ENCODE data around the gene CYP46A1.
A peak's percentile ranks its signal among the peaks of the same experiment; 100 is the strongest.

Gene CYP46A1

DNA sequence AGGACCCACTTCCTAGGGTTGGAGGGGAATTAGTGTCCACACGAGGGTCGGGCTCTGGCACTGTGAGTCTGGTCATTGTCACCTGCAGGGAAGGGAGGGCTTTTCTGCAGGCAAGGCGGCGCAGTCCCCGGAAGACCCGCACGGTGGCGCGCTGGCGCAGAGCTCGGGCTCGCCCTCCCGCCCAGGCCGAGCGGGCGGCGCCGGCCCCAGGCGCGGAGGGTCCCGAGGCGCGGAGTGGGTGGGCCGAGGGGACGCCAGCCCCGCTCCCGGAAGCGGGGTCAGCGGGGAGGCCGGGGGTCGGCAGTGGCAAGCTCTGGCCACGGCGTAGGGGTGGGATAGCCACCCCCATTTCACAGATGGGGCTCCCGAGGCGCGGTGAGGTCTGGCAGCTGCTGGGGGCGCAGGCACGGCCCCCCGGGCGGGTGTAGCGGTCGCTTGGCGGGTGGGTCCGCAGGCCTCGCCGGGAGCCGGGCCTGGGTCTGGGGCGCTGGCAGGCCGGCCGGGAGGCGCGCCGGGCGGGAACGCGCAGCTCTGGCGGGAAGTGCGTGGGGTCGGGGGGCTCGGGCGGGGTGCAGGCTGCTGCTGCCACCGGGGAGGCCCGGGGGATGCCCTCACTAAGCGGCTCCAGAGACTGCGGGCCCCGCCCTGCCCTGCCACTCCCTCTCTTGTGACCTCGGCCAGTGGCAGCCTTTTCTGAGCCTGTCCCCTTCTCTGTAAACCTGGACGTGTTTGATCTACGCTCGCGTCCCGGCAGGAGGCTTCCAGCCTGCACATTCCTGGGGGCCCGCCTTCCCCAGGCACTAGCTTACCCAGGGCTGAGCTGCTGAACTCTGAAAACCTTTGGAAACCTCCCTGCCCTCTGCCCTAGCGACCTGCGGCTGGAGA lies 46.1 kb downstream of the CYP46A1 start:
- DNase-seq (ENCODE audit: low read depth in 2 of 2), result peak; percentile 36 to 49

DNA sequence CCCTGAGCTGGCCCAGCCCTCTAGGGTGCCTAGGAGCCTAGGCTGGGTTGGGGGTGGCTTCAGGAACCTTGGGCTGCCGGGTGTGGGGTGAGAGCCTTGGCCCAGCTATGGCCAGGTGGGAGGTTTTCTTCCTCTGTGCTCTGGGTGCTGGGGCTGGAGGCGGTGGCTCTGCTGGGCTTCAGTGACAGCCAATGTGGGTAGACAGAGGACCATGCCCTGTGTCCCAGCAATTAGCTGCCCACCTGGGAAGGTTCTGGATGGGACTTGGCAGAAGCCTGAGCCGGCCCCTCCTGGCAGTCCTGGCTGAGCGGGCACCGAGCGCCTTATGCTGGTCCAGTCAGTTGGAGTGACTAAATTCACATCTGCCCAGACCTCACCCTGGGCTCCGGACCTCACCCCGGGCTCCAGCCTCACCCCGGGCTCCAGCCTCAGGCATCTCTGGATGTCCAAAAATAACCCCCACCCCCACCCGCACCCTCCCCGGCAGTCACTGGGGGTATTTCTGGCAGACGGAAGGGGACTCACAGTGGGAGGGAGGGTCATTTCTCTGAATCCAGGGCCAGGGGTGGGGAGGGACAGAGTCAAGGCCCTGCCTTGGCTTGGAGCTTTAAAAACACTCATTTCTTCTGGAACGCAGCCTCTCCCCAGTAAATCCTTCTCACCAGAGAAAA lies 46.9 kb downstream of the CYP46A1 start:
- no peak for DNase-seq (ENCODE audit: low read depth in 2 of 2)

DNA sequence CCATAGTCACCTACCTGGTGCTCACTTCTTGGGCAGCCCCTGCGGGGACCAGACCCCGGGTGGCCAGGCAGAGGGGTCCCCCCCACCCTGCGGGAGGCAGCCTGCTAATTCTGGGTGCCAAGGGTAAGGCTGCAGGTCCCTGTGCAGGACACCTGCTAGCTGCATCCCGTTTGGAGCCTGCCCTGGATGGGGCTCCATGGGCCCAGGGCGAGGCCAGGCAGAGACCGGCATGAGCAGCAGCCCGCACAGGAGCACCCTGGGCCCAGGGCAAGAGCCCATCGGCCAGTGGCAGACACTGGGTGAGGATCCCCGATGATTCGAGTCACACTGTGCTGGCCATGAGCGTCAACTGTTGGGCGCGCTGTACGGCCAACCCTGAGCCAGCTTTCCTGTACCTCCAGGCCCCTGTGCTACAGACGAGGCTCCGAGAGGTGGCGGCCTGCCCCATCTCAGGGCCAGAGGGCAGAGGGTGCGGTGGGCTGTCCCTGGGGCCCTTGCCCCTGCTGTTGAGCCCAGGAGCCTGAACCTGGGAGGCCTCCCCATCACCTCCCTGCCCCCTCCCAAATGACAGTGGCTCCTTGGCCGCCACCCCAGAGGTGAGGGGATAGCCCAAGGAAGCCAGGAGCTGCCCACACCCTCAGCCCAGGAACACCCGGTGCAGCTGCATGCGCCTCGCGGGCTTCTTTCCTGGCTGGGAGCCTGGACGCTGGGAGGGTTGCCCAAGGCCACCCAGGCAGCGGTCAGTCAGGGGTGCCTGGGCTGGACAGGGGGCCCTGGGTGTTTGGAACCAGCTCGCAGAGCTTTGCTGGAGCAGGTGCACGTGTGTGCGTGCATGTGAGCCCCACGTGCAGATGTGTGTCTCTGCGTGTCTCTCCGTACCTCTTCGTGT lies 47.7 kb downstream of the CYP46A1 start:
- no peak for DNase-seq (ENCODE audit: low read depth in 2 of 2)

DNA sequence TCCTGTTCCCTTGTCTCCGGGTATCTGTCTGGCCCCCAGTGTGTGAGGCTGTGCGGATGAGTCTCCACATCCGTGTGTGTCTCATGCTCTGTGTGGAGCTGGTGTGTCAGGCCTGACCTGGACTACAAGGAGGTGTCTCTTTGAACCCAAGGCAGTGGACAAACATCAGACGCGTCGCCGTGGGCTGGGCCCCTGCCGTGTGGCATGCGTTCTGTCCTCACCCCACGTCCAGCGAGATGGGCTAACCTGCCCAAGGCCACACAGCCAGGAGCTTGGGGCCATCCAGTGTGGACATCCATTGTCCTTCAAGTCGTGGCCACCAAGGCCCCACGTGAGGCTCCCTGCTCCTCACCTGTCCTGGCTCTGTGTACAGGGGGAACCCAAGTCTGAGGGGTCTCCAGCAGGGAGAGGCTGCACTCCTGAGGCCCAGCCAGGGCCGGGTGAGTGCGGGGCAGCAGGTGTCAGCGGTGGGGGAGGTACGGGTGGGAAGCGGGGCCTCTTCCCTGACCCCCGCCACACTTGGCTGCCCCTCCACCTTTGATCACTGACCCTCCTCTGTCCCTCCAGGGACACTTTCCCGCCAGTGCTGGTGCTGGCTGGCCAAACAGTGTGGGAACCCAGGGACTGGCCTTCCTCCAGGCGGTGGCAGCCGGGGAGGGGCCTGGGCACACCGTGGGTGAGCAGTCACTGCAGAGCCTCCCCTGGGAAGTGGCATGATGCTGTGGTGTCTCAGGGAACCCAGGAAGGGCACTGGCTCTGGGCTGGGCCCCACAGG lies 48.5 kb downstream of the CYP46A1 start:
- no peak for DNase-seq (ENCODE audit: low read depth in 2 of 2)

DNA sequence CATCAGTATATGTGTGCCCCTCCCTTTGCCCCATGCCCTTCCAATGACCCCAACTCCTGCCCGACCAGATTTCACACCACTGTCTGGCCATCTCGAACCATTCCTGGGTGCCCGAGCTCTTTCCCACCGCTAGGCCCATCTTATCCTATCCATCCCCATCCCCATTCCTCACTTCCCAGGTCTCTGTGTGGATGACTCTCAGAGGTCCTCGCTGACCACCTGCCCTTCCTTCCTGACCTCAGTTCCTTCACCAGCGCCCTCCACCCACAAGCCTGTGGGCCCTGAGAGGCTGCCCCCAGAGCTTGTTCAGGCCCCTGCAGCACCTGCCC lies 49.1 kb downstream of the CYP46A1 start:
- no peak for DNase-seq (ENCODE audit: low read depth in 2 of 2)

DNA sequence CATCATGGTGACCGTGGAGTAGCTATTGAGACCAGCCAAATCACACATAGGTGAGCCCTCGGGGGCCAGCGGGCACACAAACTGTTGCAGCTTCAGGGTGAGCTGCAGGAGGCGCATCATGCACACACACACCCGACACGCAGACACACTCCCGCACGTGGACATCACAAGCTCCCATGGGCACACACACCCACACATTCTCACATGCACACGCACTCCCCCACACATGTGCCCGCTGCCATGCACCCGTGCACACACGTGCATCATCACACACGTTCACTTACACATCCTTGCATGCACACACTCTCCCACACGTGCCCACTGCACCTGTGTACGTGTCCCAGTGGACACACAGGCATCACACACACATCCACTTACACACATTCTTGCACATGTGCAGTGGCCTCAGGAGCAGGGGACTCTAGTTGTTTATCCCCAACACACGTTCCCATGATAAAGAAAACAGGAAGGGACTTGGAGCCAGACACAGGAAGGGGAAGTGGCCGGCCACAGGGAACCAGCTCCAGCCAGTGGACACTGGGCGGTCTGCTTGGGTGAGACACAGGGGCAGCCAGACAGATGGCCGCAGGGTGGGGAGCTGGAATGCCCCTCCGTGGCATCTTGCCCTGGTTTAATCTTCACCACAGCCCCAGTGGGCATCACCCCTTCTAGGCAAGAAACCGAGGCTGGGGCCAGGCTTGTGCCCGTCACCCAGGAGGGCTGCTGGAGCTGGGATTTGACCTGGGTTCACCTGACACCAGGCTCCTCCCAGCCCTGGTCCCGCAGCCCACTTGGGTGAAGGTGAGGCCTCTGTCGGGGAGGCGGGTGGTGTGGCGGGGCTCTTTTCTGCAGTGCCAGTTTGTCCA lies 49.7 kb downstream of the CYP46A1 start:
- no peak for DNase-seq (ENCODE audit: low read depth in 2 of 2)

DNA sequence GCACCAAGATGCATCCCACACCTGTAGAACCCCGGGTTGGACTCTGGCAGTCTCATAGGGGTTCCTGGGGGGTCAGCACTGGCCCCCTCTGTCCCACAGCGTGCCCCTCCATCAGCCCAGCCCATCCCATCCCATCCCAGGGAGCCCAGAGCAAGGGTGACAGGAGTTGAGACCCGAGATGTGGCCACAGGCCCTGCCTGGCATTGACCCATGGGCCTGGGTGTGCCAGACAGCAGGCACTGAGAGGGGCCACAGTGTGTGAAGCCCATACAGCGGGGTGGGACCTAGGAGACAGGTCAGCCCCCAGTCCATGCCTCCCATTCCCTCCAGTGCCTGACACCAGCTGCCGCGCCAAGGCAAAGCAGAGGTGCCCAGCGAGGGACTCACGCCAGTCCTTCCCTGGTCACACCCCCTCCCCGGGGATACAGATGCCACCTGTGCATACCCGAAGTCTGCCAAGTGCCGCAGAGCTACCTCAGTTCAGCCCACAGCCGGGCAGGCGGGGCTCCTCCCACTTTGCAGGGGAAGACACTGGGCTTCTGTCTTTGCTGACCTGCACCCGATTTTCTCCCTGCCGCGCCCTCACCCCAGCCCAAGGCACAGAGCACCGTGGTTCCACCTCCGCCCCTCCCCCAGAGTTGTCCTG lies 50.4 kb downstream of the CYP46A1 start:
- DNase-seq (ENCODE audit: low read depth in 2 of 2), result no peak

DNA sequence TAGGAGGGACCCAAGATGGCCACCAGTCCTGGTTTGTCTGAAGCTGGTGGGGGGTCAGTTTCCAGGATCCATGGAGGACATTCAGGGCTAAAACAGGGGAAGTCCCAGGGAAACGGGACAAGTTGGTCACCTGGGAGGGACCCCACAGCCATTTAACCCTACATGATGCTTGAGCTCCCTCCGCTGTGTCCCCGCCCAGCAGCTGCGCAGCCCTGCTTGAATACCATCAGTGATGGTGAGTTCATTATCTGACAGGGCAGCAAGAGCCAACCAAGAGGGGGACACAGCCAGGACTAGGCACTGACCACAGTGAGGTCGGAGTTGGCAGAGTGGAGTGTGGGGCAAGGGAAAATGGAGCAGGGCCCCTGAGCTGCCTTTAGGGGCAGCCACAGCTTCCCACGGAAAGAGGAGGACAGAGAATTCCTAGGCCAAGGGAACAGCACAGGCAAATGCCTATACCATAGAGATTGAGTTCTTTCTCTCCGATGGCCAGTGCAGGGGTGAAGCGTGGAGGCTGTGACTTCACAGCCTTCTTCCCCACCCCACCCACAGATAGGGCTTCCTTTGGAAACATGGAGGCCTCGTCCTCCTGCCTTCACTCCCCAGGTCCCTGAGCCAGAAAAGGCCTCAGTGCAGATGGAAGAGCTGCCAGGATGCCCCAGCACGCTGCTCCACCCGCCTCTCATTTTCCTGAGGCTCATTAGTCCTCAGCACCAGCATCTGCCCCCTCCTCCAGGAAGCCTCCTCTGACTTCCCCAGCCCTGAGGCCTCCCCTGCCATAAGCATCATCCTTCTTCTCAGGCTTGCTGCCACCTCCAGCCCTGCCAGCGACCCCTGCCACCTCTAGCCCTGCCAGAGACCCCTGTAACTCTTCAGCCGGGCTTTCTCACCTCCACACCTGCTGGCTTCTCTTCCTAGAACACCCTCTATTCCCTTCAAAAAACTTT lies 51.4 kb downstream of the CYP46A1 start:
- no peak for DNase-seq (ENCODE audit: low read depth in 2 of 2)

DNA sequence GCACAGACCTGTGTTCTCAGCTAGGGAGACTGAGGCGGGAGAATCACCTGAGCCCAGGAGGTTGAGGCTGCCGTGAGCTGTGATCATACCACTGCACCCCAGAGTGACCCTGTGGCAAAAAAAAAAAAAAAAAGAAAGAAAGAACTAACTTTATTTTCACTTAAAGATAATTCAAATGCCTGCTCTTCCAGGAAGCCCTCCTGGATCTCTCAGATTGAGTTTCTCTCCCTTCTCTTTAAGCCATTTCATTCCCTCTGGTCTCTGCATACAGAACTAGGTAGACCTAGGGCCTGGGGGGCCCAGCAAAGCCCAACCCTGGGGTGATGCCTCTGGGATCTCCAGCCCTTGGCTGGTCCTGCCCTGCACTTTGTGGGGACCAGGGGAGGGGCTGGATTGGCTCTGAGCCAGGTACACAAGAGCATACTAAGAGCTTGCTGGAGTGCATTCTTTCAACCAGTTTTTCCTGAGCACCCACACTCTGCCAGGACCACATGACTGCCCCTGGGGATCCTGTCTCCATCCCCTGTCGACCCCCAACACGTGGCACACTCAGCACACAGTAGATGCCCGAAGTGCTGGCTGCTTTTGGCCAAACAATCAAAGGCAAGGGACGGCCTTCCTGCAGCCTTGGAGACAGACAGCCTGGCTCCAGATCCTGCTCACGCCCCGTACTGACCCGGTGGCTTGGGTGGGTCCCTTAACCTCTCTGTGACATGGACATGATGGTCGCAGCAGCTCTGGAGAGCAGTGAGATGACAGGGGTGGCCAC lies 52.7 kb downstream of the CYP46A1 start:
- DNase-seq (ENCODE audit: low read depth in 2 of 2), result no peak

DNA sequence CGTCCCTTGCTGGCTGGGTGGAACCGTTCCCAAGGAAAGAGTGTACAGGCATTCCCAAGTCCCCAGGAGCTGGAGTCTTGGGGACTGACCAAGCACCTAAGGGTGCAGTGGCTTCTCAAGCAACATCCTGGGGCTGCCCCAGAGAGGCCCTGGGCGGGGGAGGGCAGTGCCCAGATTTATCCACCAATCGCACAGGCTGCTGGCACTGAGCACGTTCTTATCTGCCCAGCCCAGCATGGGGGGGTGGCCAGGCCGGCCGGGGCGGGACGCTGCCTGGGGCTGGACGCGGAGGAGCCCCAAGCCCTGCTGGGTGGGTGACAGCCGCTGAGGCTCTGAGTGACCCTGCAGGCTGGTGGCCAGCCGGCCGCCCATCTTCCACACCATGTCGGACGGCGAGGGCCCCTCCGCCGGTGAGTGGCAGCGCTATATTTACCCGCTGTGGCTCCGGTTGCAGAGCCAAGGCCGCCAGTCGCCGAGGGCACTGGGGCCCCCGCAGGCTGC lies 53.4 kb downstream of the CYP46A1 start:
- DNase-seq (ENCODE audit: low read depth in 2 of 2), result no peak

DNA sequence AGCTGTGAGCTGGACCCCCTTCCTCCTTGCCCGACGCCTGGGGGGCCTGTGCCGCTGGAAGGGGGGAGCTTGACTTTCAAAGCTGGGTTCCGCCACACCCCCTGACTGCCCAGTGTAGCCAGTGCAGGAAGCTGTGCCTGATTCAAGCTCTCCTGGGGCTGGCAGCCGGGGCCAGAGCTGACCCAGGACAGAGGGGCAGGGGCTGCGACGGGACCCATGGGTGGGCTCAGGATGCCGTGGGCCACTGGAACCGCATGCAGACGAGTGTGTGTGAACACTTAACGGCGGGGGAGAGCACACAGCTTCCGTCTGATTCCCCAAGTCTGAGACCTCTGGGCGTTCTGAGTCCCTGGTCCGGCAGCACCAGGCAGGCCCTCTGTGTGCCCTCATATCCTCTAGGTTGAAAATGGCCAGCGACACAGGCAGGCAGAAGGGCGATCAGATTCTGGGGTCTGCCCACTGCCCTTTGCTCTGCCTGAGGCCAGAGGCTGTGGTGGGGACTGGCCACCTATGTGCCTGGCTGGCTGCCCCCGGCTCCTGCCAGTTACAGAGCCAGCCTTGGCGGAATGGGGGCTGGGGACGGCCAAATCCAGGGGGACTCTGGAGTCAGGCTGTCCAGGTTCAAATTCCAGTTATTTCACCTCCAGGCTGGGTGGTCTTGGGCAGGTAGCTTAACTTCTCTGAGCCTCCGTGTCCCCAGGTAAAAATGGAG lies 54.0 kb downstream of the CYP46A1 start:
- no peak for DNase-seq (ENCODE audit: low read depth in 2 of 2)

DNA sequence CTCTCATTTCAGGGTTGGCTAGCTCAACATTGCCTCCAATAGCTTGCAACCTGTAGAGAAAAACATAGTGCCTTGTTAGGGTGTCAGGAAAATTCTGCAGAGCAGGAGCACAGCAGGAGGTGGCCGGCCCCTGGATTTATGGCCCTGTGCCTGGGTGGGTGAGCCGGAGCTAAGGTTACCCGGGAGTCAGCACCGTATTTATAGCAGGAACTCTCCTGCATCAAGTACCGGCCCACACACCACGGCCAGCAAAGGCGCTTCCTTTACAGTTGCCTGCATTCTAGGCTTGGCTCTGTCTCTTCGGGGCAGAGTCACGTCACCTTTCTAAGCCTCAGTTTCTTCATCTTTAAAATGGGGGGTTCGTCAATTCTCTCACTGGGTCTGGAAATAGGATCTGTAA lies 56.3 kb downstream of the CYP46A1 start:
- DNase-seq (ENCODE audit: low read depth in 2 of 2), result no peak

DNA sequence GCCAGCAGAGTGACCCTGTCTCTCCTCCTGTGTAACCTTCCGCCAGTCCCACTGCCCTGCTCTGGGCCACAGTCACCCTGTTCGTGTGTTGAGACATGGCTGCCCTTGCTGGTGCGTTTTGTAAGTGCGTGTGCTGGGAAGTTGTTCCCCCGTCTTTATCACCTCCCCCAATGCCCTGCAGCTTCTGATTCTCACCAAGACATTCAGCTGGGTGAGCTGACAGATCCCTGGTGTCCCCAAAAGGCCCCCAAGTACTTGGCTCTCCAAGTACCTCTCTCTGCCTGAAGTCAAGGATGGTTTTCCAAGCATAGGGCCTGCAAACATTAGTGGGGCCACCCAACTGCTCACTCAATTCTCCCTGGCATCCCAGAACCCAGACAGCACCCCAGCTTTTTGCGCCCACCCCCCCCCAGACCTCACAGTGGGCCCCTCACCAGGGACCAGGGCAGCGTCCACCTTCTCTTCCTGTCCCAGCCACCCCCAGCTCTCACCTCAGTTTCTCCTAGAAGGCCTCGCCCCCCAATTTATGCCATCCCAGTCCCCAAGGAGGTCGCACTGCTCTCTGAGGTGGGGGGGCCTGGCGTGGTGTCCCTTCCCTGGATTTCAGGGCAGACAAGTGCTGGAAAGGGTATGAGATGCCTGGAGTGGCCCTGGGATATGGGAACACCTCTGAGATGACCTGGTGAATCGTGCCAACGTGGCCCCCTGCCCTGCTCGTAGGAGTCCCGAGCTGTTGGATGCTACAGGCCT lies 57.3 kb downstream of the CYP46A1 start:
- DNase-seq (ENCODE audit: low read depth in 2 of 2), result no peak

DNA sequence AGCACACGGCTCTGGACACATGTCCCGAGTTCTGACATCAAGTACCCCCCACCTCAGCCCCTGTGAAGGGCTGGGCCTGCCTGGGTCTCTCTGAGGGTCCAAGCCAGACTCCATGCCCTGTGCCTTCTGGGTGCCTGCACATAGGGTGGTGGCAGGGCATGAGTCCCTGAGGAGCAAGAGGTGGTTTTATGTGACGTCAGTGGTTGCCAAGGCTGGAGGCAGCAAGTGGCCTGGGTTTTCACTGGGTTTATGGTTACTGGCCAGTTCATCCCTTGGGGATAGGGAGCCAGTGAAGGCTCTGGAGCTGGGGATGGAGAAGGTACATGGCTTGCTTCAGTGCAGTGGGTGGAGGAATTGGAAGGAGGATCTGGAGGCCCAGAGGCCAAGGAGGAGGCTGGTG lies 58.0 kb downstream of the CYP46A1 start:
- DNase-seq (ENCODE audit: low read depth in 2 of 2), result no peak

DNA sequence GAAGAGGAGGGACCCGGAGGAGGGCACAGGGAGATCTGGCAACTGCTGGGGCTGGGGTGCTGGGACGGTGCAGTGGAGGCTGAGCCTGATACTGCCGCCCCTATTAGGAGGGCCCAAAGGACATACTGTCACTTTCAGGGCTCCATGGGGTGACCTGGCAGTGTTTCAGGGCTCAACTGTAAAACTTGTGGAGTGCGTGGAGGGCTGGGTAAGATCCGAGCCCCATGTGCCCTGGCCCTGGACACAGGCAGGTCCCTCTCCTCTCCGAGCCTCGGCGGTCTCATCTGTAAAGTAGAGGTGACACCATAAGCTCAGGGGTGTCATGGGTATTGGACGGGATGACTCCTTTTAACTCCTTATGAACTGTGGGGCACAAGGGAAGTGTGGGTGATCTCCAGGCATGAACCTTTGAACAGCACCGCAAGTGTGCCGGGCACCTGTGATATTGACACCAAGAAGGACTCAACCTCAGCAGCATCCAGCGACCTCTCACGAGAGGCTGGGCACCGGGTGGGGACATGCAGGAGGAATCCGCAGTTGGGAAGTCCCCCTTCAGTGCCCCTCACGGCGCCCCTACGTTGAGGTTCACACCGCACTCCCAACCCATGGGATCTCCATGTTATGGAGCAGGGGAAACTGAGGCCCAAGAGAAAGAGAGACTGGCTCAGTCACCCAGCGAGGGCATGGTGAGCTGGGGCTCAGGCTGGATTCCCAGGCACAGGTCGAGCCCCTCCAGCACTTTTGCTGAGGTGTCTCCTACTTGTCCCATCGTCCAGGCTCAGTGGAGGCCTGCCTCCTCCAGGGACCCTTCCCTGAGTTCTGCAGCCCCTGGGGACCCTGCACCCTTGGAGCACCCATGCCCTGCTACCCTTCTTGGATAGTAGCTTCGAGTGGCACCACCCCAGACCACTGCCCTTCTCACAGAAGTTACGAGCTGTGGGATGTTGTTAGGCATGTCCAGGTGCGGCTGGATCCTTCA lies 58.7 kb downstream of the CYP46A1 start:
- no peak for DNase-seq (ENCODE audit: low read depth in 2 of 2)
